ENCODE data around the gene S100A13.

GRCh38 chr1:153602749-153603148, 24.6 kb downstream of the S100A13 start:
- TF ChIP-seq CTCF (IDR thresholded peaks at IDR 0.05 in 4 of 5, conservative IDR thresholded peaks at IDR 0.05 in 1 of 5) = no peak
- TF ChIP-seq POLR2A (IDR thresholded peaks at IDR 0.05) = no peak
